CD14-positive monocyte (primary cell): Measurements from ENCODE around the gene FBXO8. TPM values are rescaled to one million over a fixed set of nuclear protein-coding genes. Genes with fewer than 3 reads are reported as not detected.

Source experiments
- DNase-seq, 3 donors: peaks; one replicate each; pipeline ENCODE4 v3.0.0-alpha.2; 2011 to 2022
- H2AFZ ChIP-seq: 2 replicates; pipeline ENCODE4 v1.6.0; 2012; ENCODE audit warnings: mild to moderate bottlenecking, low read depth, low read length, inconsistent platforms; ENCODE audit not compliant: insufficient read depth, poor library complexity, severe bottlenecking
- H3K27ac ChIP-seq, 2 donors: 1 replicate in 1 of 2; 2 replicates in 1 of 2; pipeline ENCODE4 v1.5.1; 2012 to 2013; ENCODE audit warnings: low read length in 2 of 2, control low read depth in 1 of 2, inconsistent platforms in 1 of 2, low read depth in 1 of 2, mild to moderate bottlenecking in 1 of 2
- H3K27me3 ChIP-seq, 2 donors: one replicate each; pipeline versions ENCODE4 v1.6.0 to v1.6.1; 2011 to 2013; ENCODE audit warnings: low read length in 2 of 2; ENCODE audit not compliant: control insufficient read depth in 2 of 2, insufficient read depth in 2 of 2
- H3K36me3 ChIP-seq, 2 donors: replicated peaks in 1 of 2; 1 replicate in 1 of 2; 2 replicates in 1 of 2; pipeline versions ENCODE4 v1.5.1 to v1.6.1; 2012 to 2013; ENCODE audit warnings: low read length in 2 of 2, control low read depth in 1 of 2, inconsistent platforms in 1 of 2, mild to moderate bottlenecking in 1 of 2; ENCODE audit not compliant: insufficient read depth in 2 of 2, control insufficient read depth in 1 of 2
- H3K4me1 ChIP-seq, 2 donors: 1 replicate in 1 of 2; 2 replicates in 1 of 2; pipeline versions ENCODE4 v1.5.1 to v1.6.1; 2012 to 2013; ENCODE audit warnings: low read length in 2 of 2, control low read depth in 1 of 2, inconsistent platforms in 1 of 2, mild to moderate bottlenecking in 1 of 2, moderate library complexity in 1 of 2; ENCODE audit not compliant: insufficient read depth in 2 of 2, control insufficient read depth in 1 of 2
- H3K4me2 ChIP-seq: replicated peaks from 2 replicates; pipeline ENCODE3; 2012; ENCODE audit warnings: low read length, moderate library complexity, mild to moderate bottlenecking; ENCODE audit not compliant: poor library complexity, severe bottlenecking; ENCODE audit errors: extremely low read depth
- H3K4me3 ChIP-seq, 3 experiments: fragments of 200-600 bp in 1 of 3; sonication (generic) in 1 of 3; replicated peaks in 1 of 3; 1 replicate in 2 of 3; 2 replicates in 1 of 3; pipeline ENCODE4 v1.5.1; 2011 to 2013; ENCODE audit warnings: low read length in 3 of 3, mild to moderate bottlenecking in 3 of 3, control low read depth in 2 of 3, low read depth in 2 of 3, inconsistent platforms in 1 of 3, moderate library complexity in 1 of 3
- H3K79me2 ChIP-seq: 2 replicates; pipeline ENCODE4 v1.6.0; 2012; ENCODE audit warnings: mild to moderate bottlenecking, control low read depth, inconsistent platforms, low read length, moderate library complexity; ENCODE audit not compliant: insufficient read depth
- H3K9ac ChIP-seq: 2 replicates; pipeline ENCODE4 v1.6.0; 2017; ENCODE audit warnings: low read length, mild to moderate bottlenecking; ENCODE audit not compliant: insufficient read depth, poor library complexity, severe bottlenecking
- H3K9me3 ChIP-seq, 2 donors: replicated peaks in 1 of 2; 1 replicate in 1 of 2; 2 replicates in 1 of 2; pipeline versions ENCODE4 v1.5.1 to v1.6.1; 2012 to 2013; ENCODE audit warnings: low read length in 2 of 2, control low read depth in 1 of 2; ENCODE audit not compliant: control insufficient read depth in 1 of 2, insufficient read depth in 1 of 2
- H4K20me1 ChIP-seq: 2 replicates; pipeline ENCODE4 v1.6.0; 2012; ENCODE audit warnings: mild to moderate bottlenecking, low read length, control low read depth, moderate library complexity; ENCODE audit not compliant: insufficient read depth
- H3K27ac Mint-ChIP-seq, 7 donors: one replicate each; pipeline ENCODE4 v1.8.0; 2020; ENCODE audit warnings: mild to moderate bottlenecking in 7 of 7, mixed read lengths in 7 of 7, moderate library complexity in 6 of 7, inconsistent platforms in 2 of 7
- H3K27me3 Mint-ChIP-seq, 3 donors: one replicate each; pipeline ENCODE4 v1.8.0; 2021 to 2022; ENCODE audit warnings: low read depth in 3 of 3, mild to moderate bottlenecking in 3 of 3, mixed read lengths in 3 of 3, moderate library complexity in 3 of 3, inconsistent platforms in 1 of 3
- H3K36me3 Mint-ChIP-seq, 2 donors: one replicate each; pipeline ENCODE4 v1.8.0; 2020; ENCODE audit warnings: mixed read lengths in 2 of 2, inconsistent platforms in 1 of 2, mild to moderate bottlenecking in 1 of 2
- H3K4me1 Mint-ChIP-seq: one replicate; pipeline ENCODE4 v1.8.0; 2020; ENCODE audit warnings: mild to moderate bottlenecking, mixed read lengths
- H3K4me3 Mint-ChIP-seq, 2 donors: one replicate each; pipeline ENCODE4 v1.8.0; 2020; ENCODE audit warnings: mild to moderate bottlenecking in 2 of 2, mixed read lengths in 2 of 2, moderate library complexity in 1 of 2
- H3K9me3 Mint-ChIP-seq, 7 donors: one replicate each; pipeline ENCODE4 v1.8.0; 2020 to 2022; ENCODE audit warnings: mixed read lengths in 7 of 7, mild to moderate bottlenecking in 6 of 7, moderate library complexity in 6 of 7, inconsistent platforms in 2 of 7
- CTCF ChIP-seq: fragments of 200-600 bp; IDR thresholded peaks from one replicate; pipeline ENCODE4 v1.8.0; 2022; ENCODE audit warnings: antibody characterized with exemption, mild to moderate bottlenecking
- whole genome bisulfite sequencing: methylation state at CpG from one replicate; pipeline ENCODE4 v1.1.5; 2013; ENCODE audit warnings: missing lambda C conversion rate; ENCODE audit not compliant: insufficient coverage; 5-methylcytosine and 5-hydroxymethylcytosine counted together
- intact Hi-C, 2 donors: fragments of 100-400 bp; cut with micrococcal nuclease; formaldehyde crosslinking; loops; one replicate each; pipeline versions ENCODE4 v1.15.0 to v1.15.1; 2023
- polyA plus RNA-seq, 3 donors: library from polyadenylated mRNA; depleted of rRNA in 1 of 3; unstranded in 2 of 3; stranded (reverse) in 1 of 3; fragments of 300-500 nt in 2 of 3; fragments of >200 nt in 1 of 3; fragmentation: Illumina TruSeq in 2 of 3; gene quantifications; 1 replicate in 2 of 3; 2 replicates in 1 of 3; pipeline ENCODE4 v1.2.3, GENCODE V29; 2012 to 2021

Gene FBXO8
- polyA plus RNA-seq, 3 donors = 3.9 to 6.5 (median 5.4) TPM

GRCh38 chr4:174273930-174274329 is 9.5 kb downstream of the FBXO8 start:
- Histone ChIP-seq H3K4me3 (no peak overlapping the region), H3K4me1 (no peaks in the 10 kb centered on the region), H3K4me2 (no peak overlapping the region), H3K79me2 (peaks cover 80% of the 10 kb centered on the region), H3K36me3 (peaks cover 0 to under 1% of the 10 kb centered on the region in 2 donors), H3K27ac (no peak overlapping the region), H4K20me1 (peaks cover 61% of the 10 kb centered on the region), H2AFZ (no peak overlapping the region), H3K9me3 (no peaks in the 10 kb centered on the region), H3K27me3 (no peaks in the 10 kb centered on the region), H3K9ac (no peak overlapping the region)
- Mint-ChIP-seq H3K4me1 (peaks cover 12% of the 10 kb centered on the region), H3K27ac (no peak overlapping the region), H3K36me3 (peaks cover 9 to 10% of the 10 kb centered on the region in 2 donors), H3K27me3 (peaks cover 0 to 1% (median 0%) of the 10 kb centered on the region in 3 donors), H3K9me3 (no peaks in the 10 kb centered on the region), H3K4me3 (no peak overlapping the region)
- intact Hi-C loops = no loop called here
- DNase-seq = no peak
- no peak for TF ChIP-seq CTCF
- 94% methylated on average over 3 of the region's 5 CpGs for WGBS

GRCh38 chr4:174266416-174266815 is 17.1 kb downstream of the FBXO8 start:
- Histone ChIP-seq H3K9me3 (no peaks in the 10 kb centered on the region), H3K9ac (no peak overlapping the region), H3K79me2 (peaks cover 41% of the 10 kb centered on the region), H3K4me2 (no peak overlapping the region), H3K27me3 (no peaks in the 10 kb centered on the region), H3K27ac (no peak overlapping the region), H2AFZ (no peak overlapping the region), H3K36me3 (peaks cover 8 to 25% of the 10 kb centered on the region in 2 donors), H3K4me3 (no peak overlapping the region), H4K20me1 (peaks cover 44% of the 10 kb centered on the region), H3K4me1 (no peaks in the 10 kb centered on the region)
- no peak for DNase-seq
- Mint-ChIP-seq H3K36me3 (peaks cover 21 to 22% of the 10 kb centered on the region in 2 donors), H3K4me3 (no peak overlapping the region), H3K27me3 (no peaks in the 10 kb centered on the region), H3K27ac (no peak overlapping the region), H3K9me3 (no peaks in the 10 kb centered on the region), H3K4me1 (peaks cover 8% of the 10 kb centered on the region)
- TF ChIP-seq CTCF = no peak
- intact Hi-C loops = no loop called here
- WGBS = no CpG with 5 or more reads among the region's 2 CpGs
